Measurements from ENCODE around the gene GGNBP2. TPM values are rescaled to one million over a fixed set of nuclear protein-coding genes. Genes with fewer than 3 reads are reported as not detected.
A peak's percentile ranks its signal among the peaks of the same experiment; 100 is the strongest.

The GGNBP2 gene
- total and polyA plus RNA-seq, 2 of the 8 experiments (the other 6 are each of a cell fraction or from before 2014, with no cell fraction given), result 29.2 to 35.8 TPM

- H2BK120ac ChIP-seq (replicated peaks; ENCODE audit: low read depth, low read length), result no peak overlapping the region
- H3K56ac ChIP-seq (replicated peaks; ENCODE audit: insufficient read length, low read depth, low read length), result no peak overlapping the region
- H4K20me1 ChIP-seq (replicated peaks in 1 of 2; ENCODE audit: control insufficient read depth in 1 of 2, insufficient read depth in 2 of 2, low read length in 2 of 2), result peaks cover 0 to 4% of the 10 kb centered on the region in 2 experiments
- H3K79me1 ChIP-seq (ENCODE audit: low read depth, low read length), result peaks cover 3% of the 10 kb centered on the region; the same call in 1 of the 2 replicates
- peaks cover 5 to 16% of the 10 kb centered on the region in 2 experiments; a peak in 3 of 4 replicates for H3K79me2 ChIP-seq (ENCODE audit: control insufficient read depth in 1 of 2, insufficient read depth in 2 of 2, low read length in 2 of 2)
- 75% methylated on average over 8 of the region's 8 CpGs; no CpG with 5 or more reads in 1 of the 2 experiments for WGBS, 2 experiments (ENCODE audit: extremely low coverage in 1 of 2, insufficient coverage in 1 of 2, insufficient read length in 1 of 2, insufficient replicate concordance in 2 of 2, low coverage in 1 of 2, low lambda C conversion rate in 2 of 2, missing lambda C conversion rate in 1 of 2)
- peak overlapping the region in 2 of 4 experiments; percentile 1 to 93; a peak in 1 of 8 replicates for H3K4me3 ChIP-seq (ENCODE audit: extremely low read depth in 1 of 4, insufficient read depth in 2 of 4, low read depth in 3 of 4, low read length in 4 of 4)
- H2BK15ac ChIP-seq (ENCODE audit: low read length), result no peak overlapping the region
- no peak overlapping the region for H3K9ac ChIP-seq (replicated peaks in 1 of 4; ENCODE audit: extremely low read depth in 1 of 4, low read depth in 3 of 4, low read length in 3 of 4)
- no peak overlapping the region for H4K91ac ChIP-seq (replicated peaks; ENCODE audit: insufficient read length, low read length)
- no peak overlapping the region for H3K23ac ChIP-seq (ENCODE audit: insufficient read length)
- peaks cover 0 to 15% (median 11%) of the 10 kb centered on the region in 4 experiments; a peak in 5 of 7 replicates for H3K4me1 ChIP-seq (replicated peaks in 1 of 4; ENCODE audit: control insufficient read depth in 3 of 4, insufficient read depth in 4 of 4, low read length in 3 of 4)
- H3K27ac ChIP-seq (ENCODE audit: low read depth, low read length), result no peak overlapping the region
- H3K4ac ChIP-seq (replicated peaks; ENCODE audit: insufficient read length, low read depth, low read length), result no peak overlapping the region
- peaks cover 0 to 10% (median 2%) of the 10 kb centered on the region in 4 experiments; a peak in 4 of 8 replicates for H3K36me3 ChIP-seq (ENCODE audit: control insufficient read depth in 2 of 4, insufficient read depth in 4 of 4, low read length in 3 of 4)
- peak overlapping the region; percentile 73 to 84; a peak in 1 of 4 replicates for H3K4me2 ChIP-seq (ENCODE audit: insufficient read depth in 1 of 2, low read depth in 2 of 2, low read length in 2 of 2)
- peaks cover 7% of the 10 kb centered on the region for H3K23me2 ChIP-seq (ENCODE audit: low read depth, low read length)
- H2BK20ac ChIP-seq (ENCODE audit: low read length), result no peak overlapping the region
- no peak overlapping the region for H2BK12ac ChIP-seq (ENCODE audit: low read depth, low read length)
- ChIA-PET CTCF (ENCODE audit: partially characterized antibody) (interaction anchor here (0.6 to 3.2 kb wide), 6 partner anchors 9 to 1929 kb away, joined by 3 to 18 read pairs (median 3); partner anchors contain the start of gene MRM1), POLR2A (ENCODE audit: partially characterized antibody) (interaction anchor here (0.9 to 6.4 kb wide), 5 partner anchors 8 to 59 kb away, joined by 4 to 55 read pairs (median 17); partner anchors contain the start of genes GGNBP2, MRM1, MYO19 and PIGW)
- no peaks in the 10 kb centered on the region for H3K27me3 ChIP-seq (replicated peaks in 1 of 4; ENCODE audit: control insufficient read depth in 3 of 4, extremely low read depth in 1 of 4, insufficient read depth in 3 of 4, low read length in 3 of 4)
- H2AK5ac ChIP-seq (ENCODE audit: low read depth, low read length), result no peak overlapping the region; the same call in 1 of the 2 replicates
- no peak overlapping the region for H3K18ac ChIP-seq (ENCODE audit: extremely low read depth, low read length)
- DNase-seq (ENCODE audit: low read depth in 1 of 2, low spot score in 2 of 2) (no peak), FAIRE-seq (no peak)
- no peak overlapping the region for H3K14ac ChIP-seq (ENCODE audit: insufficient read length)
- H4K5ac ChIP-seq (ENCODE audit: insufficient read length, low read depth, low read length), result no peak overlapping the region
- no peak overlapping the region for H4K8ac ChIP-seq (ENCODE audit: extremely low read depth, insufficient read depth, low read length)
- H2BK5ac ChIP-seq (ENCODE audit: low read depth, low read length), result no peak overlapping the region
- no peak overlapping the region for H2AFZ ChIP-seq (ENCODE audit: low read length)
- no peaks in the 10 kb centered on the region for H3K9me3 ChIP-seq (ENCODE audit: insufficient read depth in 2 of 2, low read depth in 1 of 2, low read length in 1 of 2)
- no peak for TF ChIP-seq HDAC6 (IDR thresholded peaks at IDR 0.05; ENCODE audit: low read depth, low read length)
- TF ChIP-seq JUN (IDR thresholded peaks at IDR 0.05; ENCODE audit: low read depth, low read length), result no peak
- no peak for TF ChIP-seq POU5F1 (IDR thresholded peaks at IDR 0.05; ENCODE audit: low read depth, low read length)
- no peak for TF ChIP-seq RBBP5 (IDR thresholded peaks at IDR 0.05; ENCODE audit: borderline replicate concordance, low read depth, low read length)
- TF ChIP-seq PHF8 (conservative IDR thresholded peaks at IDR 0.05; ENCODE audit: low read depth, low read length), result no peak
- TF ChIP-seq SAP30 (IDR thresholded peaks at IDR 0.05; ENCODE audit: insufficient read depth, insufficient replicate concordance, low read length), result no peak
- no peak for TF ChIP-seq SP4 (IDR thresholded peaks at IDR 0.05; ENCODE audit: low read length)
- no peak for TF ChIP-seq MAFK (IDR thresholded peaks at IDR 0.05; ENCODE audit: low read depth, low read length)
- no peak for TF ChIP-seq NANOG (IDR thresholded peaks at IDR 0.05; ENCODE audit: insufficient read depth, low read depth, low read length, poor library complexity, severe bottlenecking)
- TF ChIP-seq TAF1 (IDR thresholded peaks at IDR 0.05; ENCODE audit: low read depth, low read length), result no peak
- TF ChIP-seq FOSL1 (IDR thresholded peaks at IDR 0.05; ENCODE audit: insufficient read depth, low read depth, low read length), result no peak
These were observed 49.1 kb downstream of the GGNBP2 start for GRCh38 chr17:36593656-36594316.
